Kidney (tissue), 14 donors: ENCODE results near the gene SDK1. TPM values are rescaled to one million over a fixed set of nuclear protein-coding genes. Genes with fewer than 3 reads are reported as not detected.

Source experiments
- DNase-seq, 5 donors: peaks; one replicate each; pipeline ENCODE4 v3.0.0-alpha.2; 2013 to 2020
- FAIRE-seq: peaks from 2 replicates; lab custom pipeline; 2012; peaks lifted over from hg19 to GRCh38; lab: Jason Lieb, UNC
- H3K27ac ChIP-seq, 2 donors: one replicate each; pipeline ENCODE4 v1.7.0; 2013; ENCODE audit warnings: low read depth in 2 of 2, low read length in 2 of 2, inconsistent platforms in 1 of 2
- H3K27me3 ChIP-seq: one replicate; pipeline ENCODE4 v1.7.1; 2013; ENCODE audit warnings: low read length, inconsistent platforms; ENCODE audit not compliant: control insufficient read depth, insufficient read depth
- H3K36me3 ChIP-seq, 3 donors: one replicate each; pipeline versions ENCODE4 v1.7.0 to v1.7.1; 2013; ENCODE audit warnings: low read length in 3 of 3, control low read depth in 1 of 3, inconsistent platforms in 1 of 3; ENCODE audit not compliant: insufficient read depth in 3 of 3, control insufficient read depth in 2 of 3
- H3K4me1 ChIP-seq, 3 donors: one replicate each; pipeline versions ENCODE4 v1.7.0 to v1.7.1; 2013; ENCODE audit warnings: low read length in 3 of 3, inconsistent platforms in 1 of 3, low read depth in 1 of 3; ENCODE audit not compliant: control insufficient read depth in 2 of 3, insufficient read depth in 2 of 3
- H3K4me3 ChIP-seq, 3 donors: one replicate each; pipeline versions ENCODE4 v1.7.0 to v1.8.1; 2013; ENCODE audit warnings: low read length in 3 of 3, control low read depth in 1 of 3, inconsistent platforms in 1 of 3
- H3K9ac ChIP-seq, 3 donors: one replicate each; pipeline versions ENCODE4 v1.7.0 to v1.7.1; 2013; ENCODE audit warnings: low read length in 3 of 3, control low read depth in 1 of 3, inconsistent platforms in 1 of 3
- H3K9me3 ChIP-seq, 3 donors: one replicate each; pipeline versions ENCODE4 v1.7.0 to v1.7.1; 2013; ENCODE audit warnings: low read length in 3 of 3, control low read depth in 1 of 3, inconsistent platforms in 1 of 3; ENCODE audit not compliant: control insufficient read depth in 2 of 3, insufficient read depth in 1 of 3
- CTCF ChIP-seq: IDR thresholded peaks from 3 replicates; pipeline ENCODE4 v1.5.1; 2012; ENCODE audit warnings: mild to moderate bottlenecking, moderate library complexity, borderline replicate concordance; ENCODE audit not compliant: insufficient read depth; ENCODE audit errors: extremely low read depth
- intact Hi-C: fragments of 100-400 bp; cut with DNase I; formaldehyde crosslinking; loops from one replicate; pipeline ENCODE4 v1.11.1; 2022
- polyA plus RNA-seq: library from polyadenylated mRNA; stranded (reverse); fragments of 350-450 nt; fragmentation: Illumina TruSeq; extraction: RNeasy Lipid Tissue Mini Kit (QIAGEN cat#74804); gene quantifications from one replicate; pipeline ENCODE4 v1.2.3, GENCODE V29; 2014; ENCODE audit warnings: low read depth, low replicate concordance; ENCODE audit not compliant: insufficient read depth
- total RNA-seq: library from RNA; stranded (reverse); fragmentation: NEBNext Ultra II Directional; extraction: Animal tissue kit (Norgen Biotek cat#: 25700); gene quantifications from one replicate; pipeline ENCODE4 v1.2.1, GENCODE V29; 2021
- donor health status: control.
- donor health status: control.
- donor health status: control.
- donor health status: control.
- donor health status: control.
- donor health status: DM: yes; HTN: yes; CAD: no.
- donor health status: Normal renal cell carcinoma (clear cell type).

Gene SDK1
- total and polyA plus RNA-seq, 2 donors from 2014 or later = 2.0 to 38.3 TPM

- no peak overlapping the region for H3K27ac ChIP-seq
- no peak for FAIRE-seq
- no peaks in the 10 kb centered on the region for H3K27me3 ChIP-seq
- no peak overlapping the region for H3K4me3 ChIP-seq
- no peaks in the 10 kb centered on the region for H3K36me3 ChIP-seq
- no peak overlapping the region for H3K9ac ChIP-seq
- no peaks in the 10 kb centered on the region for H3K4me1 ChIP-seq
- H3K9me3 ChIP-seq = no peaks in the 10 kb centered on the region
- DNase-seq = no peak
- no peak for TF ChIP-seq CTCF
- intact Hi-C loops = no loop called here
These were observed 461.2 kb downstream of the SDK1 start for GRCh38 chr7:3762146-3762831.

GRCh38 chr7:3767917-3768777, 467.1 kb downstream of the SDK1 start:
- Histone ChIP-seq H3K4me3 (no peak overlapping the region), H3K27me3 (no peaks in the 10 kb centered on the region), H3K27ac (no peak overlapping the region), H3K9me3 (no peaks in the 10 kb centered on the region), H3K36me3 (no peaks in the 10 kb centered on the region), H3K9ac (no peak overlapping the region), H3K4me1 (no peaks in the 10 kb centered on the region)
- peak in 1 of 5 donors; percentile 10 for DNase-seq
- no peak for FAIRE-seq
- intact Hi-C loops = no loop called here
- no peak for TF ChIP-seq CTCF

- no peak for FAIRE-seq
- DNase-seq = no peak
- H3K9ac ChIP-seq = no peak overlapping the region
- TF ChIP-seq CTCF = no peak
- intact Hi-C loops = no loop called here
- no peaks in the 10 kb centered on the region for H3K4me1 ChIP-seq
- H3K27me3 ChIP-seq = no peaks in the 10 kb centered on the region
- no peaks in the 10 kb centered on the region for H3K36me3 ChIP-seq
- no peak overlapping the region for H3K27ac ChIP-seq
- H3K9me3 ChIP-seq = no peaks in the 10 kb centered on the region
- H3K4me3 ChIP-seq = no peak overlapping the region
These were observed 470.9 kb downstream of the SDK1 start for GRCh38 chr7:3771906-3772305.
